Erythroblast (primary cell): ENCODE results near the gene ZFYVE28.

Source experiments
- DNase-seq, 2 experiments: peaks; one replicate each; lab custom pipeline; 2025; lab: John Stamatoyannopoulos, UW
- GATA1 ChIP-seq: IDR thresholded peaks from 2 replicates; pipeline ENCODE4 v1.6.1; 2011; ENCODE audit warnings: low read depth, mild to moderate bottlenecking, control low read depth, low read length, moderate library complexity
- POLR2A ChIP-seq: IDR thresholded peaks from 2 replicates; pipeline ENCODE4 v1.6.1; 2011; ENCODE audit warnings: mild to moderate bottlenecking, low read length

The ZFYVE28 gene

DNA sequence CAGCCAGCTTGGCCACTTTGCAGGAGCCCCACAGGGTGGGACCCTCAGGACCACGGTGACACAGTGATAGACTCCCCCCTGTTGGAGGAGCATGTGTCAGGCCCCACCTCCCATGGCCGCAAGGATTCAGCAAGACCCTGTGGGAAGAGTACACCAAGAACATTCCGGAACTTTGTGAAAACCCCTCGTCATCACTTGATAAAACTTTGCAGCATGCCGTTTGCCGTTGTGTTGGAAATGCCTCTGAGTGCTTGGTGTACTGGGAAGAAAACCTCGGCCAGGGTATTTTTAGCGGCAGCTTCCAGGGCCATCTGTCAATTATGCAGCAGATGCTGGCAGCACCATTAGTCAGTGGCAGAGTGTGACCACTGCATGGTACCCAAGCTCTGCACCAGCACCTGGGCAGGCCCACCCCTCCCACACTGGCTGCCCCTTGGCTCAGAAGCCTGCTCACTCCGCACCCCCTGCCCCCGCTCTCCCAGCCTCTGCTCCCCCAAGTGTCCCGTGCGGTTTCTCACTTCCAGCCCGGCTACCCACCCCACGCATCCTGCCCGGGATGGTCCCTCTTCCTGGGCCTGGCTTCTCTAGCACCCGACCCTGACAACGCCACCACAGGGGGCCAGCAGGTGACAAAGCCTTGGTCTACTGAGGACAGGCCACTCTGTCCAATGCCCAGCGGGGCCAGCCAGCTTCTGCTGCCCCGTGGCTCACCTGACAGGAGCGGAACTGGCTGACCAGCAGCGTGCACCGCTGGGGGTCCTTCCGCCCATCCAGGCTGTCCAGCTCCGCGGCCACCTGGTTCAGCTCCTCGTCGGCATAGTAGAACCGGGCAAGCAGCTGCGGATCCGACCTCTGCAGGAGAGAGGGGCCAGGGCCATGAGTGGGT lies 65.0 kb downstream of the ZFYVE28 start:
- no peak for DNase-seq
- no peak for TF ChIP-seq POLR2A
- no peak for TF ChIP-seq GATA1

DNA sequence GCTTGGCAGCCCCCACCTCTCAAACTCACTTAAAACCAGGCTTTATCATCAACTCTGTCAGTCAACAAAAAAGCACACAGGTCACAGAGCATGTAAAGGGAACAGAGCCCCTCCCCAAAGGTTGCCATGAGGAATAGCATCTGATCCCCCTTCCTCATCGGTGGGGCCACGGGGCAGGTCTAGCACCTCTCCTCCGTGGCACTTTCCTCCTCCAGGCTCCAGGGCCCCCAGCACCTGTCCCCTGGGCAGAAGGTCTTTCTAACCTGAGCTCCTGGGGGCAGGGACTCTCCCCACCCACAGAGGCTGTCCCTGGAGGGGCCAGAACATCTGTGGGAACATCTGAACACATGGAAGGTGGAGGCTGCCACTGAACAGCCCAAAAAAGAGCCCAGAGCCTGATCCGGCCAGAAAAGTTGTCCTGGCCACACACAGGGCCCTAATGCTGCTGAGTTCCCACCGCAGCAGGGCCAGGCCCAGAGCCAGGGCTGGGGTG lies 65.7 kb downstream of the ZFYVE28 start:
- TF ChIP-seq GATA1 = no peak
- TF ChIP-seq POLR2A = no peak
- DNase-seq = no peak

DNA sequence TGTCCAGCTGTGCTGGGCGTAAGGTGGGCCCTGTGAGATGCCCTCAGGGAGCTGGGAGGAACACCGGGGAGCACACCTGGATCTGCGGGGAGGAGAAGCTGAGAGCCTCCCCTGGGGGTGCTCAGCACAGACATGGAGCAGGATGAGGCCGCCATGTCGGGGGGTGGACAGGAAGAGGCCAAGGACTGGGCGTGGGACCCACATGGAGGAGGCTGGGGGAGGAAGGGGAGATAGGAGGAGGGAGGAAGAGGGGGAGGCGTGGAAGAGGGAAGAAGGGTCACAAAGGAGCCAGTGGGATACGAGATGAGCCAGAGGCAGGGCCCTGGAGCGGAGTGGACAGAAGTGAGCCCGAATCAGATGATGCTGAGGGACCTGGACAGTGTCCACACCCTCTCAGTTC lies 66.3 kb downstream of the ZFYVE28 start:
- no peak for DNase-seq
- TF ChIP-seq POLR2A (no peak), GATA1 (no peak)

DNA sequence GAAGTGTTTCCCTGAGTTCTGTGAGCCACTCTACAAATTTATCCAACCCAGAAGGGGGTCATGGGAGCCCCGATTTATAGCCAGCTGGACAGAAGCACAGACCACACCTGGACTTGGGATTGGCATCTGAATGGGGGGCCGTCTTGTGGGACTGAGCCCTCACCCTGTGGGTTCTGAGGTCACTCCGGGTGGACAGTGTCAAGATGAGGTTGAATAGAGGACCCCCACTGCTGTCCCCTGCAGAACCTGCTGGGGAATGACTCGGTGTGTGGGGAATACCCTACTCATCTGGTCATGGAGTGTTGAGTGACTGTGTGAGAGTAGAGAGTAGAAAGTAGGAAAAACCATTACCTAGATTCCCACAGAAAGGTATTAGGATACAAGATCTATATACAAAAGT lies 67.5 kb downstream of the ZFYVE28 start:
- TF ChIP-seq POLR2A = no peak
- TF ChIP-seq GATA1 = no peak
- no peak for DNase-seq

DNA sequence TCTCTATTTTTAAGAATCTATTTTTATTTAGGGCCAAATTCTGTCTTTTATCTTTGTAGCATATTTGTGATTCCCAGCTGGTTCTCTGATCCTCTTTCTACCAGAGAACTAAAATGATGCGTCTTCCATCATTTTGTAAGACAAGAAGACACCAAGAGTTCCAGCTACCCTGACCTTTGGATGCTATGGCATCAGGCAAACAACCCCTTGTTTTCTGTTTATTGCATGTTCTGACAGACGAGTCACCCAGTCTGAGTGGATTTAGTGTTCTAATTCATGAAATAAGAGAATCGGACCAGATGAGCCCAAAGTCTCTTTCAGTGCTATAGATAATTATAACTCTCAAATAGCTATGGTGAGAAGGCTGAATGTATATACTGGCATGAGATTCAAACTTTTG lies 69.7 kb downstream of the ZFYVE28 start:
- TF ChIP-seq POLR2A (no peak), GATA1 (no peak)
- no peak for DNase-seq

DNA sequence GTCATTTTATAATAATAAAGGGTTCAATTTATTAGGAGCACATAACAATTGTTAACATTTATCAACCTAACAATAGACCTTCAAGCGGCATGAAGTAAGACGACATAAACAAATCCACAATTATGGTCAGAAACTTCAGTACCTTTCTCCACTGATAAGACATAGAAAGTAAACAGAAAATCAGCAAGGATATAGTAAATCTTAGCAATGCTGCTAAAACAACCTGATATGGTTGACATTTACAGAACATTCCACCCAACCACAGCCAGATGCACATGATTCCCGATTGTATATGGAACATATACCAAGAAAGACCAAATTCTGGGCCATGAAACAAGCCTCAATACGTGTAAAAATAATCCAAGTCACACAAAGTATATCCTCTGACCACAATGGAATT lies 71.3 kb downstream of the ZFYVE28 start:
- TF ChIP-seq POLR2A (no peak), GATA1 (no peak)
- DNase-seq = no peak

DNA sequence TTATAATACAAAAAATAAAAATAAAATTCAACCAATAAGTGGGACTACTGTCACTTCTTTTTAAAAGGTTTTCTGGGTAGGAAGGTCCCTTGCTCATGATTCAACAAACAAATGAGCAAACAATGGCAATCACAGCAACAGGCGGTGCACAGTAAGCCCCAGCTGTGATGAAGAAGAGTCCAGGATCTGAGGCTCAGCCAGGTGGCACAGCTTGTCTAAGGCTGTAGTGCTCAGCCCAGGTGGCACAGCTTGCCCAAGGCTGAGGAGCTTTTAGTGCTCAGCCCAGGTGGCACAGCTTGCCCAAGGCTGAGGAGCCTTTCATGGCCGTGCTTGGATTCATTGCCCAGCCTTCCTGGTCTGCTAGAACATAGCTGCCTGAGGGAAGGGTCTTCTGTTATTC lies 75.0 kb downstream of the ZFYVE28 start:
- DNase-seq = no peak
- TF ChIP-seq POLR2A = no peak
- TF ChIP-seq GATA1 = no peak

DNA sequence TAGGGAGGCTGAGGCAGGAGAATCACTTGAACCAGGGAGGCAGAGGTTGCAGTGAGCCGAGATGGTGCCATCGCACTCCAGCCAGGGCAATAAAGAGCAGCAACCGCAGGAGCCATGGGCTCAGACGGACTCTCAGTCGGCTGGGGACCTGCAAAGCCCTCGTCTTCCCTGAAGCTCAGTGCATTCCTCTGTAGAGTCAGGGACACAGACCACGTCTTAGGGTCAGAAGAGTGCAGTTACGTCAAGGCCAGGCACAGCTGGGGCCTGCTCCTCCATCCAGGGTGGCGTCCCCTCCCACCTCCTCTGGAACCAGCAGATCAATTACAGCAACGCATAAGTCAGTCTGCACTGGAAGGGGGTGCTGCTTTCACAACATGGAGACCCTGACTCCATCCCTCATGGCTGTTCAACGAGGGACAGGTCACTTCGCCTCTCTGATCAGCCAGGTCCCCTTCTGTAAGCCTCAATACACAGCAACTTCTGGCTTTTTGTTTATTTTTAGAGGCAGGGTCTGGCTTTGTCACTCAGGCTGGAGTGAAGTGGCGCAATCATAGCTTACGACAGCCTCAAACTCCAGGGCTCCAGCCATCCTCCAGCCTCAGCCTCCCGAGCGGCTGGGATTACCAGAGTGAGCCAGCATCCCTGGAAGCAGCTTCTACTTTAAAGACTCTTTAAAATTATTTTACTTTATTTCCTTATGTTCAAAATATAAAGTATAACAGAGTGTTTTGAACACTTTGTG lies 76.4 kb downstream of the ZFYVE28 start:
- no peak for TF ChIP-seq POLR2A
- TF ChIP-seq GATA1 = no peak
- no peak for DNase-seq

DNA sequence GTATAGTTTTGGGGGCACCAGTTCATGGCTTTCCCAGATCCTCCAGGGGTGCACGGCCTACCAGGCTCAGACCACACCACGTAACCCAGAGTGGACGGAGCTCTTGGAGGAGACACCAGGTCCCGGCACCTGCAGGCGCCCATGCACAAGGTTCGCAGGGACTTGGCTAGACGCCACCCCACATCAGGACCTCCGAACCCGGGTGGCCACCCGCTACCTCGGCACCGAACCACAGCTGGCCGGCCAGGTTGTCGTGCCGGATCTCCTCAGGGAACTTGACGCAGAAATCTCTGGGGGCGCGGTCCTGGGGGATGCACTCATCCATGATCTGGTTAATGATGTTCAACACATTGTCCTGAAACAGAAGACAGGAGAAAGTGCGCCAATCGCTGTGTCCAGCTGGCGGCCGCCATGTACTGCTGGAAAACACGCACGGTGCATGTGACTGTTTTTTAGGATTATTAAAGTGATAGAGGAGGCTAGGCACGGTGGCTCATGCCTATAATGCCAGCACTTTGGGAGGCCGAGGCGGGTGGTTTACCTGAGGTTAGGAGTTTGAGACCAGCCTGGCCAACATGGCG lies 77.1 kb downstream of the ZFYVE28 start:
- DNase-seq = no peak
- TF ChIP-seq POLR2A (no peak), GATA1 (no peak)

DNA sequence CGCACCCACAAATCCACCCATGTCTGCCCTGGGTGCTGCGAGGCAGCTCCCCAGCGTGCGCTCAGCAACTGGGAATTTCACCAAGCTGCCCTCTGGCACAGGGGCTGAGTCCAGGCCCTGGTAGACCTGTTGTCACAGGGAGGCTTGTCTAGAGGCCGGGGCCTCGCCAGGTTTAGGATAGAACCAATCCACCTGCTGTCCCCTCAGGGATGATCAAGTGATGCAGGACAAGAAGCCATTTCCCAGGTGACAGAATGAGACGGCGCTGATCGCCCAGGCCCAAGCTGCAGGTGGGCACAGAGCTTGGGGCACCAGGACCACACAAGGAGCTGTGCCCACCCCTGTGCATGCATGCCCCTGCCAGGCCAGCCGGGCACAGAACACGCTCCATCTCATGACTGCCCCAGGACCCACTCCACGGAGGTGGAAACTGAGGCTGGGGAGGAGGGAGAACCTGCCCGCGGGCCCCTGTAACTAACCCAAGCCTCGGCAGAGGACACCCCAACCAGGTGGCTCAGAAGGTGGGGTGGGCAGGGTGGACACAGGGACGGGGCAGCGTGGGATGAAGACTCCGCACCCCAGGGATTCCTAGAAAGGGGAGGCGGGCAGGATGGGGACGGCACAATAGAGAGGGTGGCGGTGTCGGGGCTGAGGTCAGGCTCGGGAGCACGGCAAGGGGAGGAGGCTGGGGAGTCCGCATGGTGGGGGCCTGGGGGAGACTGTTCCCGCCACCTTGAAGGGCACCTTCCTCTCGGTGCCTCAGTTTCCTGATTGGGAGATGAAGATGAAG lies 78.0 kb downstream of the ZFYVE28 start:
- TF ChIP-seq GATA1 = no peak
- TF ChIP-seq POLR2A = no peak
- no peak for DNase-seq

DNA sequence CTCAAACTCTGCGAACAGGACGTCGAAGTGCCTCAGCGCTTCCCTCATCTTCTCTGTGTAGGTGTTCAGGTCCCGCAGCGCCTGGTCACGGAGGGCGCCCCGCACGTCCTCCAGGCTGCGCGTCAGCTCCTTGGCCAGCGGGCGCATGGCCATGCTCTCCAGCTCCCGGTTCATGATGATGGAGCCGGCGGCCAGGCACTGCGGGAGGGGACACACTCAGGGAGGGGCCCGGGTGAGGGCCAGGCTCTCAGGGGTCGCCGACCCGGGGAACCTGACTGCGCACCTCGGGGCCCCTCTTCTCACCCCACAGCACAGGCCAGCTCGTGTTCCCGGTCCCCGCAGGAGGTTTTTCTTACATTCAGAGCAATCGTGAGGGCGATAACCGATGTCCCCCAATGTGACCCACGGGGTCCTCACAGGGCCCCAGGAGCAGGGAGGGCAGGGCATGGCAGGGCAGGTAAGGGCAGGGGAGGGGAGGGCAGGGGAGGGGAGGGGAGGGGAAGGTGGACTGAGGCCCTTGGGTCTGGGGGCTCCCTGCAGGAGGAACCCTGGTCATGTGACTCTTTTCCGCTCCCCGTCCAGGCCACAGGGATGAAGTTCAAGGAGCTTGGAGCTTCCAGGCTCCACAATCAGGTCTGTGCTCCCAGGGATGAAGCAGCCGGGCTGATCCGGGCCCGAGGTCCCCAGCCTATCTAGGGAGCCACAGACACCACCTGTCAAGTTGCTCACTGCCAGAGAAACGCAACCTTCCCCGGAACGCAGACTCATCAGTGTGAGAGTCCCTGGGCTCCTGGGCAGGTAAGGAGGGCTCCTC lies 78.8 kb downstream of the ZFYVE28 start:
- TF ChIP-seq POLR2A = no peak
- TF ChIP-seq GATA1 = no peak
- no peak for DNase-seq

DNA sequence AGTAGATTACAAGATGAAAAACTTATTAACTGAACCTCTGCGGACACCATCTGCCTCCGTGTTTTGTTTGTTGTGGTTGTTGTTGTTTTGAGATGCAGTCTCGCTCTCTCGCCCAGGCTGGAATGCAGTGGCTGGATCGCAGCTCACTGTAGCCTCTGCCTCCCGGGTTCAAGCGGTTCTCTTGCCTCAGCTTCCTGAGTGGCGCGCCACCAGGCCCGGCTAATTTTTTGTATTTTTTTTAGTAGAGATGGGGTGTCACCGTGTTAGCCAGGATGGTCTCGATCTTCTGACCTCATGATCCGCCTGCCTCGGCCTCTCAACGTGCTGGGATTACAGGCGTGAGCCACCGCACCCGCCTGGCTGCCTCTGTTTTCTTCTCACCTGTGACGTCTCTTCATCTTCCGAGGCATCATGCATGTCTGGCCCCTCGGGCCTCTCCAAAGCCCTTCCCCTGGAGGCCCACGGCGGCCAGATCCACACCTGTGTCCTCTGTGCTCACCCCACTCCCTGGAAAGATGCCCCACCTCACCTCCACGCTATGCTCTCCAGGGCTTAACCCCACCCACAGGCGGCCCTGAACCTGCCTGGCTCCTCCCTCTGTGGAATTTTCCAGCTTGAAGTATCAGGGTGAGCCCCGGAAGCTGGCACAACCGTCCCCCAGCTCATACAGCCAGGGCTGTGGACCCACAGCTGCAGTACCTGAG lies 79.5 kb downstream of the ZFYVE28 start:
- DNase-seq = no peak
- TF ChIP-seq POLR2A (no peak), GATA1 (no peak)

DNA sequence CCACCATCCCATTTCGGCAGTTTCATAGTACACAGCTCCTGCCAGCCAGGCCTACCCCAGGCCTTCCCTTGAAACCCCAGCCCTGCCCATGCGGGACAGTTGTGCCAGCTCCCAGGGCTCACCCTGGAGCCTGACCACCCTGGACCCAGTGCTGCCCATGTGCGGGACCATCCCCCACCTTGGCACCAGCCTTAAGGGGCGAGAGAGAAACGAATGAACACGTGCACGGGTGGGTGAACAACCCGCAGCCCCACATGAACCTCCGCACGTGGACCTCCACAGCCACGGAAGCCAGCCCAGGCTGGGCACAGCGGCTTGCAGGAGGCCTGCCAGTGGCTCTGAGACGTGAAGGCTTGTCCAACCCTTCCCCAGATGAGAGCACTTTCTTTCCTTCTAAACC lies 80.5 kb downstream of the ZFYVE28 start:
- TF ChIP-seq POLR2A (no peak), GATA1 (no peak)
- no peak for DNase-seq
